GM11168 (cell line): ENCODE data around the gene RFWD3.

Source experiments
- in situ Hi-C: fragments of 300-500 bp; cut with MboI; formaldehyde crosslinking; loops from one replicate; pipeline ENCODE4 v1.12.0; 2022; ENCODE audit warnings: low sequenced_read_pairs; ENCODE audit not compliant: unreplicated experiment

Gene RFWD3, protein sequence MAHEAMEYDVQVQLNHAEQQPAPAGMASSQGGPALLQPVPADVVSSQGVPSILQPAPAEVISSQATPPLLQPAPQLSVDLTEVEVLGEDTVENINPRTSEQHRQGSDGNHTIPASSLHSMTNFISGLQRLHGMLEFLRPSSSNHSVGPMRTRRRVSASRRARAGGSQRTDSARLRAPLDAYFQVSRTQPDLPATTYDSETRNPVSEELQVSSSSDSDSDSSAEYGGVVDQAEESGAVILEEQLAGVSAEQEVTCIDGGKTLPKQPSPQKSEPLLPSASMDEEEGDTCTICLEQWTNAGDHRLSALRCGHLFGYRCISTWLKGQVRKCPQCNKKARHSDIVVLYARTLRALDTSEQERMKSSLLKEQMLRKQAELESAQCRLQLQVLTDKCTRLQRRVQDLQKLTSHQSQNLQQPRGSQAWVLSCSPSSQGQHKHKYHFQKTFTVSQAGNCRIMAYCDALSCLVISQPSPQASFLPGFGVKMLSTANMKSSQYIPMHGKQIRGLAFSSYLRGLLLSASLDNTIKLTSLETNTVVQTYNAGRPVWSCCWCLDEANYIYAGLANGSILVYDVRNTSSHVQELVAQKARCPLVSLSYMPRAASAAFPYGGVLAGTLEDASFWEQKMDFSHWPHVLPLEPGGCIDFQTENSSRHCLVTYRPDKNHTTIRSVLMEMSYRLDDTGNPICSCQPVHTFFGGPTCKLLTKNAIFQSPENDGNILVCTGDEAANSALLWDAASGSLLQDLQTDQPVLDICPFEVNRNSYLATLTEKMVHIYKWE

DNA sequence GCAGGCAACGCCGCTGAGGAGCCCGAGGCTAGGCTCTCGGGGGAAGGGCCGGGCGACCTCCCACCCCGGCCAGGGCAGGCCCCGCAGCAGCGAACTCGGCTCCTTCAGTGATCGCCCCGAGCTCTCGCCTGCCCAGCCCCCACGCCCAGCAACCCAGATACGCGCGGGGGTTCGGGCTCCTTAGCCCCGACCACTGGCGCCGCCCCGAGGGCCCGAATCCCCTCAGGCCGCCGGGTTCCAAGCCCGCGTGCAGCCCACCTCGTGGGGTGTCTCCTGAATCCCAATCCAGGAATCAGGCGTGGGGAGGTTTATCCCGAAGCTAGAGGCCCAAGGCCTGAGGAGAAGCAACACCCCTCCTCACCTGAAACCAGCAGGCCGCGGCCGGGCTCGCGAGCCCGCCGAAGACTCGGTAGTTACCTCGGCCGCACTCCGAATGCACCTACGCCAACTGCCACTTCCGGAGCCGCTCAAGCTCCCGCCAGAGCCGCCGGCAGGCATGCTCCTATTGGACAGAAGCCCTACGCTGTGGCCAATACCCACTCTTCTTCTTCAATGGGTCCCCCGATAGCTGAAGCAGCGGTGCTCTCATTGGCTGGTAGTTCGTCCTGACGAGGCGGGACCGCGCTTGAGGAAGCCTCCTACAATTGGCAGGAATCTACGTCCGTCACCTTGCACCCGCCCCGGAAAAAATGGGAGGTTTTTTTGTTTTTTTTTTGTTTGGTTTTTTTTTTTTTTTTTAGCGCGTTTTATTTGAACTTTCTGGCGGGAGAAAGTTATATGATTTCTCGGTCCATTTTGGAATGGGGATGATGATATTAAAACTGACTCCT, at the start of gene RFWD3:
Gene RFWD3 (minus strand): TSS at position 453 of the 830 bp plus-strand sequence. CDS start 5,428 bp downstream, outside the sequence.
- in situ Hi-C loops: no loop called here

DNA sequence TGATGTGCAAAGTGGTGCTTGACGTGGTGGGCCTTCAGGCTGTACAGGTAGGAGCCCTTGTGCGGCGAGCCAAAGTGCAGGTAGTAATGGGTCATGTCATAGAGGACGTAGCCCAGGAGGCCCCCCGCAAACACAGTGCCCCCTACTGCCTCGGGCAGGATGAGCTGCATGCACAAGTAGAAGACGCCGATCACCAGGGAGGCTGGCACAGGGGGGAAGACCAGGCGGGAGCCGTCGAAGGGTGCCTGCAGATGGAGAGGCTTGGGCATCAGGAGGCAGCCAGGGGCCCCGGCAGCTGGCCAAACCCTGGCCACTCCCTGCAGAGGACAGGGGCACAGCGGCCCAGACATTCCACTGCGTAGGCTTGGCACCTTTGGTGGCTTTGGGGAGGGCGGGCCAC, 49.7 kb upstream of the RFWD3 start:
- in situ Hi-C loops: loop anchor here (10.0 kb wide), 1 partner anchor 138 kb away; no protein-coding TSS in a partner anchor

DNA sequence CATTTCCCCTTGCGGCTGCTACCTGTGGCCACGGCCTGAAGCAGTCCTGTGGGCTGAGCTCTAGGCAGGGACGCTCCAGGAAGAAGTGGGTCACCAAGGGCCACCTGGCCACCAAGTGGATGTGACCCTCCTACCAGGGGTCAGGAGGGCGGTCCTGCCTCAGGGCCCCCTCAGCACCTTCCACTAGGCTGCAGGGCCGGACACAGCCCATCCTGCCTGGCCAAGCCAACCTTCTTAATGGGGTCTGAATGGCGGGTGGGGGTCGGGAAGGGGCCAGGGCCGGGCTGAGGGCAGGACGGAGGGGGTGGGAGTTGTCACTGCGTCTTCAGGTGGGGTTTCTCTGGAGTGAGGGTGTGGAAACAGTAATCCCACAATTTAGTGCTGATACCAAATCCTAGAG, 47.2 kb upstream of the RFWD3 start:
- in situ Hi-C loops: loop anchor here (10.0 kb wide), 1 partner anchor 141 kb away; no protein-coding TSS in a partner anchor

DNA sequence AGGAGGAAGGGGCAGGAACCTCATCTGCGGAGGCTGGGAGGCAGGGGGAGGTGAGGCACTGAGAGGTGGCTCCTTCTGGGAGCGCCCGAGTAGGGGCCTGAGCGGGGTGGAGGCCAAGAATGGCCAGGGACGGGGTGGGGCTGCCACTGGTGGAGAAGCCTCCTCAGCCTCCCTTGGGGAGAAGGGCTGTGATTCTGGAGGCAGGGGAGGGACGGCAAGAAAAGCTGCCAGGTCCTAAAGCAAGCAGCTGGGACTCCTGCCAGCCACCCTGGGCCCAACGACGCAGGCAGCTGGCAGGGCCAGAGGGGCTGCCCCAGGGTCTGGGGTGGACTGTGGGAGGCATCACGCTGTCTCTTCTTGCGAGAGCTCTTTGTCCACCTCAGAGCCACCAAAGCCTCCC, 46.6 kb upstream of the RFWD3 start:
- in situ Hi-C loops: loop anchor here (10.0 kb wide), 1 partner anchor 141 kb away; no protein-coding TSS in a partner anchor

DNA sequence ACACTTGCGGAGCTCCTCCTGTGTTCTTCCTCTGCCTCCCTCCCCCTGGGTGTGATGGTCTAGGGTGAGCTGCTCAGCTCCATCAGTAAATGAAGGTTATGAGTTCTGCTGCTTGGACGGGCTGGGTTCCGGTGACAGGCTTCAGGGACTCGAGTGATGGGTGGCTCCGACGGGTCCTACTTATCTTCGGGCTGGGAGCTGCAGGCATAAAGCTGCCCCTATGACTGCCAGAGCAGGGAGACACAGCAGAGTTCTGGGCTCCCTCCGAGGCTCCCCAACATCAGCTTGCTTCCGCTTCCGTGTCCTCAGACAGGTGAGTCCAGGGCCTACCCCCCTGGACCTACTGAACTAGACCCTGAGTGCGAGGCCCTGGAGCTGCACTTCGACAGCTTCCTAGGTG, 45.3 kb upstream of the RFWD3 start:
- in situ Hi-C loops: loop anchor here (10.0 kb wide), 1 partner anchor 143 kb away; no protein-coding TSS in a partner anchor

DNA sequence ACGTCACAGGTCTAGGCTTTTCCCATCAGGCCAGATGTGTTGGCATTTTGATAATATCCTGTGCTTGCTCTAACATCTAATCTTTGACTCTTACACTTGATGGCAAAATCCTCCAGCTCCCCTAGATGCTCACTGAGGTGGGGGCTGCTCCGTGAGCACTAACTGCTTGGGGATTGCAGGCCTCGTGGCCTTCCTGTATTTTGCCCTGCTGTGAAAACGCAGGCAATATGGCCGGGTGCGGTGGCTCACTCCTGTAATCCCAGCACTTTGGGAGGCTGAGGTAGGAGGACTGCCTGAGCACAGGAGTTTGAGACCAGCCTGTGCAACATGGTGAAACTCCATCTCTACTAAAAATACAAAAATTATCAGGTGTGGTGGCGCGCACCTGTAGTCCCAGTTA, 43.7 kb upstream of the RFWD3 start:
- in situ Hi-C loops: loop anchor here (10.0 kb wide), 1 partner anchor 144 kb away; no protein-coding TSS in a partner anchor

DNA sequence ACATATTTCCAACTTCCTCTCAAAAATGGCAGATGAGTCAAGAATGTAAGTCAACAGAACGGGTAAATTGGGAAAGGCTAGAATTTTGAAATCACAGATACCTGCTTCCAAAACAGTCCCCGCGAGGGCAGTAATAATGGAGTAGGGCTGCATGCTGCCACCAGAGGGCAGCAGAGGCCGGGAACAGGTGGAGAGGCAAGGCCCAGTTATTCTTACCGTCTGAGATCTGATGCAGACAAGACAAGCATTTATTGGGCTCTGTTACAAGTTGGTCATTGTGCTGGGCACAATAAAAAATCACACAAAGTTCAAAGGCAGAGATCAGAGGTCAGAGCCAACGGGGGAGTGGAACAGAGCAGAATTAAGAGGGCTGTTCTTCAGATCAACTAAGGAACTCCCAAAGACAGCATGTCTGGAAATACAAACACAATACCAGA, 42.8 kb upstream of the RFWD3 start:
- in situ Hi-C loops: no loop called here

DNA sequence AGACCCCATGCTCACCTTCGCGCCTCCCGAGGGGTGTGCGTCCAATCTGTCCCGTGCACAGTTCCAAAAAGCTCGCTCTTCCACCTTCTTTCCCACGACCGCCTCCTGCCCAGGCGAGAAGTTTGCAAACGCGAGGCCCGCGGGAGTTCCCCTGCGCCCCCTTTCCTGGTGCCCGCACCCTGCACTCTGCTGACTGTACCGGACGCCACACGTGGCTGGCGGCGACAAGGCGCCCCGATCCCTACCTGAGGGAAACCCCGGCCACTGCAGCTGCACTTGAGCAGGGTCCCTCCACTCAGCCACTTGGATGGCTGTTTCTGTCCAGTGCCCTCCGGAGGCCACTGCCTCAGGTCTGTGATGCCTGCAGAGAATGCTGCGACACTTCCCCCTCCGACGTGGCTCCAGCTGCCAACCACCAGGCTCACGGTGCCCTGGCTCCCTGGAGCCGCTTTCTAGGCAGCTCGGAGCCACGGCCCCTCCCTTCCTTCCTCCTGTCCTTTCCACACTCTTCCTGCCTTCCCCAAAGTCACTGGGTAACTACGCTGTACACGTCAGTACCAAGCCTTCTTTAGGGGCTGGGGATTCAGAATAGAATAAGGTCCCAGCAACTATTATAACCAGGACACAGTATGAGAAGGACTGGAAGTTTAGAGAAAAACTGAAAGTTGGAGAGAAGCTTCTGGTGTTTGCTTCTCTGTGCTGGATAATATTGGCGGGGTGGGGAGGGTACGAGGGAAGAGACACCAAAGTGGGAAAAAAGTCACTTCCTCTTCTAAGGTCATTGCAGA, 34.0 kb upstream of the RFWD3 start, which contains the start of gene MLKL:
Gene MLKL (minus strand): TSS at position 425 of the 788 bp plus-strand sequence. CDS start 5,105 bp downstream, outside the sequence.
- in situ Hi-C loops: no loop called here

DNA sequence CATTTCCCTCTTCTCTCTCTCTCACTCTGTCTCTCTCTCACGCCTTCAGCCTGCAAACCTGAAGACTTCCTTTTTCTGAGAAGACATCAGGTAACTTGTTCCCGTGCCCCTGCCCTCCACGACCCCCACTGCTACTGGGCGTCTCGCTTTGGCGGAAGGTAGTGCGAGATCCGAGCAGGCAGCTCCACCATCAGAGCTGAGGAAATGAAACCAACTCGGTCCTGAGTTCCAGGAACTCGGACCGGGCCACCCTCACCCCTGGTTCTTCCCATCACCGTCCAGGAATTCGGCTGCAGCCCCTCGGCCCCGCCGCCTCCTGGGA, 33.4 kb upstream of the RFWD3 start:
- in situ Hi-C loops: no loop called here

DNA sequence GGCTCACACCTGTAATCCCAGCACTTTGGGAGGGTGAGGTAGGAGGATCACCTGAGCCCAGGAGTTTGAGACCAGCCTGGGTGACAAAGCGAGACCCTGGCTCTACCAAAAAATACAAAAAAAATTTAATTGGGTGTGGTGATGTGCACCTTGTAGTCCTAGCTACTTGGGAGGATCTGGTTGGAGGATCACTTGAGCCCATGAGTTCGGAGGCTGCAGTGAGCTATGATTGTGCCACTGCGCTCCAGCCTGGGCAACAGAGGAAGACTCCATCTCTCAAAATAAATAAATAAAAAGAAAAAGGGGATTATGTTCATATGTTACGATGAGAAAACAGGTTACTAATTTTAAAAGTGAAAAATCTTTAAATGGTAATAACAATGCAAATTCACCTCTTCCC, 33.0 kb upstream of the RFWD3 start:
- in situ Hi-C loops: no loop called here

DNA sequence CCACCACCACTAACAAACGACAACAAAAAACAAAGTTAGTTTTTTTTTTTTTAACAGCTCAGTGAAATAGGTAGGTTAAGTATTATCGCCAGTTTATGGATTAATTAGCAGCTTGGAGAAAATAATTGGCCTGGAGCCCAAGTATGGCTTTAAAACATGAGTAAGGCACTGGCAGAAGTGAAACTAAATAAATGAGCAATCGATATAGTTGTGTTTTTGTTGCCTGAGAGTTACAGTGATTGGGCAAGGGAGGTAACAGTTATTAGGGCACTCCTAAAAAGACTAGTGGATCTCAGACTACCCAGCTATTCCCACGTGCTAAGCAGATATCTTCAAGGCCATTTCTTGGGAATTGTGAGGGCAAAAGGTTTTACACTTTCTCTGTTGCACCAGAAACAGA, 31.5 kb upstream of the RFWD3 start:
- in situ Hi-C loops: no loop called here

DNA sequence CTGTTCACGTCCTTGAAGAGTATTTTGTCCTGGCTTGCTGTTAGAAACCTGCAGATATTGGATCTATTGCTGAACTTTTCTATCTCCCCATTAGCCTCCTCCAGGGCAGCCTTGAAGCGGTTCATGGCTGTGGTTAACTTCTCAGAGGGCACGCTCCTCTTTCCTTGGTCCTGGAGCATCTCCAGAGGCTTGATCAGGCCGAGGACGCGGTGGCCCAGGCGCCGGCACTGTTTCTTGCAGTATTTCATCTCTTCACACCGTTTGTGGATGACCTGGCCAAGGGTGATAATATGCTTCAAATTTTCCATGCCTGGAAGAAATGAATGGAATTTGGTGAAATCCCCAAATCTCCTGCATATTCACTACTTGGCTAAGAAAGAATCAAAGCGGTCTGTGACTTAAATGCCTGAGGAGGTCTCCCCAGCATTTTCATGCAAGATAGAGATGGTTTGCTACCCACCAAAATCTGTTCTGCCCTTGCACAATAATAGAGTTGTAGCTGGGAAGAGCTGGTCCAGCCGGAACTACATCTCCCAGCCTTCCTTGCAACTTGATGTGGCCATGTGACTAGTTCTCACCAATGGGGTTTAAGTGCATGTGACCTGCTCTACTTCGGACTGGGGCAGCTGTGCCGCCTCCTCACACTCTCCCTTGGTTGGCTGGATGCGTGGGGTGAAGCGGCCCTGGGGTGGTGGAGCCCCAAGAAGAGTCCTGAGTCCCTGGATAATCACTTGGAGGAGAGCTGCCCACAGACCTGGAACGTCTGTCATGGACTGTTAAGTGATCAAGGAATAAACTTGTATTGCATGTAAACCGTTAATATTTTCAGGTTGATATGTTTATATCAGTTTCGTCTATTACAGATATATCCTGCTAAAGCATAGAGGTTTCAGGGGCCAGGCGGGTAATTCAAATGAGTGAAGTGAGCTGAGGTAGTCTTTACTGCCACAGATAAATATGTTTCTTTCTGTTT, 29.1 kb upstream of the RFWD3 start:
- in situ Hi-C loops: no loop called here

DNA sequence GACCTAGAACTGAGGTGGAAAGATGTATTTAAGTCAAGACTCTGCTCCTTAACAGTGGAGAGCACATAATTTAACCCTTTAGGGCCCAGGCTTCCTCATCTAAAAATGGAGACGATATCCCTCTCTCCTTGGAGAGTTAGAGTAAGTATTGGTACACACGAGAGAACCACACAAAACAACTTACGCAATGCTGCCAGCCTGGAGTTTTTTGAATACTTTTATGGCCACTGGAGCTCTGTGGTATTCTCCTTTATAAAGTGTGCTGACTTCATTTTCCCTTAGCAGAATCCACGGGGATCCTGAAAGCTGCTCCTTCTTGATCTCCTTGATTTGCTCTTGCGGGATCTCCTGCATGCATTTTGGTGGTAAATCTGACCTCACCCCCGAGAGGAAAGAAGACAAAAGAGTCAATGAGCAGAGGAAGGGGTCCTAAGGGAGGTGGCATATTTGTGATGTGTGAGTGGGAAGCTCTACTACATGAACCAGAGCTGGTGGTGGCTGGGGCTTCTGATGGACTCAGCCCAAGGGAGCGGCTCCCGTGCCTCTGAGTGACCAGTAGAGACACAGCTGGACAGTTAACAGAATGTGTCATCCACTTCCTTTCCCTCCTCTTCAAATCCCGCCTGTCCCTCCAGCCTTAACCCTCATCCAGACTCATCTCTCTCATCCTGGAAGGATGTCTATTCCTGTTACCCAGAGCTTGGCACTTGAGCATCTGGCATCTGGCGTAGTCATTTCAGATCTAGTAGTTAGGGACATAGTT, 24.6 kb upstream of the RFWD3 start:
- in situ Hi-C loops: no loop called here

DNA sequence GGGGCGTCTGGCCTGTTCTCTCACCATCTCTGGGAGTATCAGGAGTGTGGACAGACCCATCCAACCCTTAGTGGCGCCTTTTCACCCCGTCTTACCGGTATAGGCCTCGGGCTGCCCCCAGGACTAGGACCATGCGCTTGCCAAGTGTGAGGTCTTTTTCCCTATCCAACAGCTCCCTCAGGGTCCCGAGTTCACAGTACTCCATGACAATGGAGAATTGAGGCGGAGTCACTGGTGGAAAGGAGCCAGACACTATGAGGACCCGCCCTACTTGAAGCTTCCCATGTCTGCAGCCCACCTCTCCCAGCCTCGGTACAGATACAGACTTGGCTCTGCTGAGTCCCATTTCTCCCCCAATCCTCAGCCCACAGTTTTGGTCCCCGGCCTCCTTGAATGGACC, 15.9 kb upstream of the RFWD3 start:
- in situ Hi-C loops: no loop called here

DNA sequence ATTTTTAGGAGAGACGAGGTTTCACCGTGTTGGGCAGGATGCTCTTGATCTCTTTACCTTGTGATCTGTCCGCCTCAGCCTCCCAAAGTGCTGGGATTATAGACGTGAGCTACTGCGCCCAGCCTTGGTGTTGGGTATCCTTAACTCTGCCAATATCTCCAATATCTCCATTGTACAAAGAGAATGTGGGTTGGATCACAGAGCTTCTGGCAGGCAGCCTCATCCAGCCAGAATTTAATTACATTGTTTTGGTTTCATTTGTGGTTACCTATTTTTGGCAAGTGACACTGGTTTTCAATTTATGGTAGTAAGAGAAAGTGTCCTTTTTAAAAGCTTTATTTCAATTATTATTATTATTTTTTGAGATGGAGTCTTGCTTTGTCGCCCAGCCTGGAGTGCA, 14.0 kb upstream of the RFWD3 start:
- in situ Hi-C loops: no loop called here

DNA sequence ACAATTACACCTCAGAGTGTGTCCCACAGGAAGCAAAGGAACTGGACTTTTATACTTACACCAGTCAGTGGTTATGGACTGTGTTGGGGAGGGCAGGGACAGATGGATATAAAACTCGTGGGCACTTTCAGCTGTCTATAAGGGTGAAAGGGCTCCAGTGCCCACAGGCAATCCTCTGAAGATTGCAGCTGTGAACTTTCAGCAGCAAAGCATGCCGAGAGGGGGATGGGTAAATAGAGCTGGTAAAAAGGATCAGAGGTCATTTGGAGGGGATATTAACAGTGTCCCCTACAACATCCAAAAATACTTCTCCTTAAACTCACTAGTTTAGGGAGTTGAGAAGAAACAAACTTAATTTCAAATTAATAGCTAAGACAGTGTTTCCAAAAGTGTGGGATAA, 13.3 kb upstream of the RFWD3 start:
- in situ Hi-C loops: no loop called here

DNA sequence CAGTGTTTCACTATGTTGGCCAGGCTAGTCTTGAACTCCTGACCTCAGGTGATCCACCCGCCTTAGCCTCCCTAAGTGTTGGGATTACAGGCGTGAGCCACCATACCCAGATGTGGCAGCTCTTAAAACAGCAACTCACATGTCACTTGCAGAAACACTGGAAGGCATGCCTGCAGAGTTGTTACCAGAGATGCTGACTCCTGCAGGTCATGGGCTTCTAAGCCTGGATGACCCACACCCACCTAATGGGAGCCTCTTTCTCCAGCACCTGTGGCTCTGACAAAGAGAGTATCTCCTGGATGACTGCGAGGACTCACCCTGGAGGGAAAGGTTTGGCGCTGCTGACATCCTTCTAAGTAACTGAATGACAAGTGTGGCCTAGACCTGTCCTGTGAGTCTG, 11.2 kb upstream of the RFWD3 start:
- in situ Hi-C loops: no loop called here

DNA sequence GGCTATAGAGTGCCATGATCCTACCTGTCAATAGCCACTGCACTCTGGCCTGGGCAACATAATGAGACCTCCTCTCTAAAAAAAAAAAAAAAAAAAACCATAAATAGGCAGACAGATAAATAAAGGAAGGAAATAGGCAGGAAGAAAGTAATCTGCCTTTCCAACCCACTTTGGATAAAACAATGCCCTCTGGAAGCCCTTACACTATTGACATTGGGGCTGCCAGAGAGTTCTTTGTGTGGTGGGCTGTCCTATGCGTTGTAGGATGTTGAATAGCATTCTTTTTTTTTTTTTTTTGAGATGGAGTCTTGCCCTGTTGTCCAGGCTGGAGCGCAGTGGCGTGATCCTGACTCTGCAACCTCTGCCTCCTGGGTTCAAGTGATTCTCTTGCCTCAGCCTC, 7.2 kb upstream of the RFWD3 start:
- in situ Hi-C loops: no loop called here
